Stimulated activated naive CD8-positive, alpha-beta T cell treated with anti-CD3 and anti-CD28 coated beads, Interleukin-15, Interleukin-2, amounts not matched to agents 100 ng/mL and 50 ng/mL, for 24 hours (primary cell): ENCODE data around the gene SPTB.

Experiments used
- H3K27ac Mint-ChIP-seq: one replicate; pipeline ENCODE4 v1.8.0; 2021; ENCODE audit warnings: mild to moderate bottlenecking, mixed read lengths
- H3K27me3 Mint-ChIP-seq: one replicate; pipeline ENCODE4 v1.8.0; 2021; ENCODE audit warnings: mixed read lengths
- H3K36me3 Mint-ChIP-seq: one replicate; pipeline ENCODE4 v1.8.0; 2021; ENCODE audit warnings: low read depth, mixed read lengths
- H3K4me1 Mint-ChIP-seq: one replicate; pipeline ENCODE4 v1.8.0; 2021; ENCODE audit warnings: low read depth, mixed read lengths
- H3K4me3 Mint-ChIP-seq: one replicate; pipeline ENCODE4 v1.8.0; 2021; ENCODE audit warnings: mild to moderate bottlenecking, mixed read lengths
- H3K9me3 Mint-ChIP-seq: one replicate; pipeline ENCODE4 v1.8.0; 2021; ENCODE audit warnings: mixed read lengths

The SPTB gene

GRCh38 chr14:64768401-64769095 is 111.2 kb downstream of the SPTB start:
- Mint-ChIP-seq H3K4me1 (peaks cover 12% of the 10 kb centered on the region), H3K36me3 (no peaks in the 10 kb centered on the region), H3K27ac (no peak overlapping the region), H3K4me3 (no peak overlapping the region), H3K9me3 (no peaks in the 10 kb centered on the region), H3K27me3 (no peaks in the 10 kb centered on the region)

- no peaks in the 10 kb centered on the region for H3K9me3 Mint-ChIP-seq
- no peaks in the 10 kb centered on the region for H3K36me3 Mint-ChIP-seq
- no peaks in the 10 kb centered on the region for H3K27me3 Mint-ChIP-seq
- no peak overlapping the region for H3K4me3 Mint-ChIP-seq
- no peak overlapping the region for H3K27ac Mint-ChIP-seq
- peaks cover 13% of the 10 kb centered on the region for H3K4me1 Mint-ChIP-seq
Observed at GRCh38 chr14:64767215-64767964, 112.3 kb downstream of the SPTB start.

- H3K27me3 Mint-ChIP-seq = no peaks in the 10 kb centered on the region
- no peaks in the 10 kb centered on the region for H3K9me3 Mint-ChIP-seq
- no peaks in the 10 kb centered on the region for H3K36me3 Mint-ChIP-seq
- no peak overlapping the region for H3K4me3 Mint-ChIP-seq
- no peak overlapping the region for H3K27ac Mint-ChIP-seq
- H3K4me1 Mint-ChIP-seq = peaks cover 18% of the 10 kb centered on the region
Observed at GRCh38 chr14:64766430-64767151, 113.1 kb downstream of the SPTB start.

GRCh38 chr14:64765740-64766302 is 113.9 kb downstream of the SPTB start:
- no peak overlapping the region for H3K27ac Mint-ChIP-seq
- H3K4me3 Mint-ChIP-seq = no peak overlapping the region
- H3K9me3 Mint-ChIP-seq = no peaks in the 10 kb centered on the region
- no peaks in the 10 kb centered on the region for H3K27me3 Mint-ChIP-seq
- peaks cover 18% of the 10 kb centered on the region for H3K4me1 Mint-ChIP-seq
- H3K36me3 Mint-ChIP-seq = no peaks in the 10 kb centered on the region

- no peak overlapping the region for H3K4me3 Mint-ChIP-seq
- no peaks in the 10 kb centered on the region for H3K36me3 Mint-ChIP-seq
- no peaks in the 10 kb centered on the region for H3K9me3 Mint-ChIP-seq
- no peaks in the 10 kb centered on the region for H3K27me3 Mint-ChIP-seq
- H3K27ac Mint-ChIP-seq = no peak overlapping the region
- H3K4me1 Mint-ChIP-seq = peaks cover 18% of the 10 kb centered on the region
Observed at GRCh38 chr14:64764641-64765520, 114.8 kb downstream of the SPTB start.

- Mint-ChIP-seq H3K27me3 (no peaks in the 10 kb centered on the region), H3K9me3 (no peaks in the 10 kb centered on the region), H3K4me3 (no peak overlapping the region), H3K4me1 (peaks cover 22% of the 10 kb centered on the region), H3K36me3 (no peaks in the 10 kb centered on the region), H3K27ac (no peak overlapping the region)
Observed at GRCh38 chr14:64763801-64764621, 115.7 kb downstream of the SPTB start.

GRCh38 chr14:64763085-64763782 is 116.5 kb downstream of the SPTB start:
- no peak overlapping the region for H3K27ac Mint-ChIP-seq
- H3K4me3 Mint-ChIP-seq = no peak overlapping the region
- H3K9me3 Mint-ChIP-seq = no peaks in the 10 kb centered on the region
- peaks cover 22% of the 10 kb centered on the region for H3K4me1 Mint-ChIP-seq
- H3K27me3 Mint-ChIP-seq = no peaks in the 10 kb centered on the region
- H3K36me3 Mint-ChIP-seq = no peaks in the 10 kb centered on the region

DNA sequence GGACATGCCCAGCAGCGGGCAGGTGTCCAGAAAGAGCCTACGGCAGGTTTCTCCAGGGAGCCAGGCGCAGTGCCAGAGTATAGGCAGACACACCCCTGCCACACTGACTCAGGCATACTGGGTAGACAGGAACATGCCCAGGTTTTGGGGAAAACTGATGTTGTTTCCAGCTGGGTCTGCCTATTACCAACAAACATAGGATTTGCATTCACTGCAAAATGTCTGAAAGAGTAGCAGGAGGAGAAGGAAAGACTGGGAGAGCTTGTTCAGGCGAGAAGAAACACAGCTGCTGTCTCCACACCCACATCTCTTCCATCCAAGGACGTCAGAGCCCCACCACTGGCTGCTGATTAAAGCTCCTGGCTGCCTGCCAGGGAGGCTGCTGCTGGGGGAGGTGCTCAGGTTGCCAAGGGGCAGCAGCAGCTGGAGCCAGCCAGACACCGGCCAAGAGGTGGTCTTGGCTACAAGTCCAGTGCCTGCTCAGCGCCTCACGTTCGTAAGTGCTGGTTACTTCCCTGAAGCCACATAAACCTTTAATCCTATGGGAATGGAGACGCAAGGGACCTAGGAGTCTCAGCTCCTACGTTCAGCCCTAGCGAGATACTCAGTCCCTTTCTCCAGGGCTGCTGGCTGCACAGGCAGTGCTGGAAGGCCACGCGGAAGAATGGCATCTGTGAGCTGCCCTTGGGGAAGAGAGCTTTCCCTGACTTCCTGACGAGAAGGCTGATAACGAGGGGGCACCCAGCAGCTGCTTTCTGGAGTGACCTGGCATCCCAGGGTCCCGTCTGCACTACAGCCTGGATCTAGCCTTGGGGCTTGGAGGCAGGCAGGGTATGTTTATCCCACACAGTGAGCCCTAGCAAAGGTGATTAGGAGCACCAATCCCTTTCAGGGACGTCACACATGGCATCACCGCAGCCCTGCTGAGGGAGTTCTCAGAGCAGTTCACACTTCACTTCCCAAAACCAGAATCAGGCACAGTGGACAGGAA is 117.4 kb downstream of the SPTB start:
- H3K36me3 Mint-ChIP-seq = no peaks in the 10 kb centered on the region
- H3K4me3 Mint-ChIP-seq = no peak overlapping the region
- peaks cover 22% of the 10 kb centered on the region for H3K4me1 Mint-ChIP-seq
- no peak overlapping the region for H3K27ac Mint-ChIP-seq
- H3K27me3 Mint-ChIP-seq = no peaks in the 10 kb centered on the region
- H3K9me3 Mint-ChIP-seq = no peaks in the 10 kb centered on the region

DNA sequence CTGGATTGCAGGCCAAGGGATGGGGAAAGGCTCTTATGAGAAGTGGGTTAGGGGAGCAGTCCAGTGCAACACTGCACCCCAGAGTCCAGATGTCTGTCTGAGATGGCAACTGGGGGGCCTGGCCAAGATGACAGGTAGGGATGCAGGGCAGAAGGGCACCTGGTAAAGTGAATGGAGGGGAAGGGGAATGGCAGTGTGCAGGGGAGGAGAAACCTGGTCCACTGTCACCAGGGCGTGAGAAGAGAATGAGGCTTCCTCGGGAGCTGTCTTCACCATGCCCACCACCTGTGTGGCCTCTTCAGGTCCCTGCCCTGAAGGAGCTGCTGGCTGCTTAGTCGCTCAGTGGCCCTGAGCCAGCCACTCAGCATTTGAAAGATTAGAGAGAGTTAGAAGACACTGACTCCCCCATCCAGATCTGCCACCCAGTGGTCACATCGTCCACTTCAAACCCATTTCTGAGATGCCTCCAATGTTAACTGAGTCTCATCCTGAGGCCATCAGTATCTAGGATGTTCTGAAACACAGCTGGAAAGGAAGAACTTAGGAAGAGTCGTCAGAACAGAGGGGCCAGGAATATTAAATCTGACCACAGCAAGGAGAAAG is 118.2 kb downstream of the SPTB start:
- peaks cover 22% of the 10 kb centered on the region for H3K4me1 Mint-ChIP-seq
- H3K27ac Mint-ChIP-seq = no peak overlapping the region
- H3K4me3 Mint-ChIP-seq = no peak overlapping the region
- H3K9me3 Mint-ChIP-seq = no peaks in the 10 kb centered on the region
- no peaks in the 10 kb centered on the region for H3K27me3 Mint-ChIP-seq
- H3K36me3 Mint-ChIP-seq = no peaks in the 10 kb centered on the region

- Mint-ChIP-seq H3K4me1 (peaks cover 22% of the 10 kb centered on the region), H3K4me3 (no peak overlapping the region), H3K27ac (no peak overlapping the region), H3K36me3 (no peaks in the 10 kb centered on the region), H3K27me3 (no peaks in the 10 kb centered on the region), H3K9me3 (no peaks in the 10 kb centered on the region)
Observed at GRCh38 chr14:64760916-64761315, 118.8 kb downstream of the SPTB start.

DNA sequence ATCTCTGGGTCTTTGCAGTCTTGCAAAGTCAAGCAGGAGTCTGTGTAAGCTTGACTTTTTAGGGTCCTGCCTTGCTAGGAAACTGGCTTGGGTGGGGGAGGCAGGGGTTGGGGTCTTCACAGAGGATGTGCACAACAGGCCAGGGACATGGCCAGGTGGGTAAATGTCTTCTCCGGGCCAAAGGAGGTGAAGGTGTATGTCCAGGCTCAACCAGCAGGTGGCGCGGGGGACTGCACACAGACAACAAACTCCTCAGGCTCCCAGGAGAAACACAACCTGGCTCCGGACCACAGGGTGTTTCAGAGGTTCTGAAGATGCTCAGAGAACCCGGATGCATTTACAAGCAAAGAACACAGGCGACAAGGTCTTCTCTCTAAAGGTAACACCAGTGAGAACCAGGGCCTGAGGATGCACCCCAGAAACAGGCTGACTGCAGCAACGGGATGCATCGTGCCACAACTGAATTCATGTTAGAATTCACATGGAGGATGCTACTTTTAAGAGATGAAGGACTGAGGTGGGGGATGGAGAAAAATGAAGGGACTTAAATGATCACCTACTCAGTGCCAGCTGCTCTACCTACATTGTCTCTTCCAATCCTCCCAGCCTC is 119.5 kb downstream of the SPTB start:
- no peak overlapping the region for H3K27ac Mint-ChIP-seq
- H3K27me3 Mint-ChIP-seq = no peaks in the 10 kb centered on the region
- H3K9me3 Mint-ChIP-seq = no peaks in the 10 kb centered on the region
- H3K4me3 Mint-ChIP-seq = no peak overlapping the region
- H3K36me3 Mint-ChIP-seq = no peaks in the 10 kb centered on the region
- peaks cover 27% of the 10 kb centered on the region for H3K4me1 Mint-ChIP-seq

DNA sequence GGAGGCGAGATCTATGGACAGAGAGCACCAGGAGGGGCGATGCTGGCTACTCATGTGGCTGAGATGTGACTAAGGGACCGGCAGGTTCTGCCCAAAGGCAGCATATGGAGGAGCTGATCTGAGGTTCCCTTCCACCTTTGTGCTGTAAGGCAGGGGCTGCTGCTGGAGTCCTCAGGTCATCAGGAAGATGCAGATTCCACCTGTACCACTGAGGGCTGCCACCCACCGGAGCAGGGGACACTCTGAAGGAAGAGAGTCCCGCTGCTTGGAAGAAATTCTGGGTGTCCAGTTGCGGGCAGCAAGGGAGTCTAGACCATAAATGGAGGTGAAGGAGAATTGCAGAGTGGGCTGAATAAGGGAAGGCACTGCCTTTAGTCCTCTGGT is 120.2 kb downstream of the SPTB start:
- Mint-ChIP-seq H3K4me1 (peaks cover 25% of the 10 kb centered on the region), H3K27me3 (no peaks in the 10 kb centered on the region), H3K36me3 (no peaks in the 10 kb centered on the region), H3K27ac (no peak overlapping the region), H3K9me3 (no peaks in the 10 kb centered on the region), H3K4me3 (no peak overlapping the region)
